ENCODE results near the gene NOTCH3.

The NOTCH3 gene

DNA sequence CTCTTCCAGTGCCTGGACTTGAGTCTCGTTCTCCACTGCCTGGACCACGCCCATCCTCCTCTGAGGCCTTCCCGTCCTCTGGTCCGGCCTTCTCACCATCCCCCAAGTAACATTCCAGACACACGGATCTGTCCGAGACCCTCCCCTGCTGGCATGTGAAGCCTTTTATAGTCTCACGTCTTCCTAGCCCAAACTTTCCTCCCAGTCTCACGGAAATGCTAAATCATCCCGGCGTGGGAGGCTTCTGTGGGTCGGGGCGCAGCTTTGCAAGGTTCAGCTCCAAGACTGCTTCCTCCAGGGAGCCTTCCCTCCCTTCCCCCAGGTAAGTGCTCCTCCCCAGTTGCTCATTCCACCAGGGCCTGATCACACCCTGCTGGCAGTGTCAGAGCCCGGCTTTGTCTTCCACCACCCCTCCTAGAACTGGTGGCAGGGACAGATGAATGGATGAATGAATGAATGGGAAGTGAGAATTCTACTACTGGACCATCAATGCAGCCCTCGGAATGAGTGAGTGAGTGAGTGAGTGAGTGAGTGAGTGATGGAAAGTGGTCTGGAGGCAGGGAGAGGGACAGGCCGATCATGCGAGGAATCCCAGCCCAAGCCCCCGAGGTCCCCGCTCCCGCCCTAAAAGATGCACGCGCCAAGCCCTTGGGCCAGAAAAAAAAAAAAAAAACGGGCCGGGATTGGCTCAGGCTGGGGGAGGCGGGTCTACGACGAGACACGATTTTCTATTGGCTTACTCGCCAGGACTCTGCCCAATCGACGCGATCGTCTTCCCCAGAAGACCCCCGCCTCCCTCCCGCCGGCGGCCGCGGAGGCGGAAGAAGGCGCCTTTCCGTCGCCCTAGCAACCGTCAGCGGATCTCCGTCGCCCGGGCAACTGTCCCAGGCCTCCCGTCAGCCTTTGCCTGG is 22.2 kb upstream of the NOTCH3 start:
- H3K4me3 Mint-ChIP-seq = peak overlapping the region; percentile 86 to 89
- DNase-seq = peak; percentile 78
- H3K27me3 Mint-ChIP-seq = peaks cover 14 to 43% of the 10 kb centered on the region in 2 donors
- no peaks in the 10 kb centered on the region for H3K9me3 Mint-ChIP-seq
- peak; percentile 97 for ATAC-seq (replicated peaks)
- peak overlapping the region; percentile 85 for H3K27ac Mint-ChIP-seq
- peaks cover 13 to 23% of the 10 kb centered on the region in 2 donors for H3K4me1 Mint-ChIP-seq
- H3K36me3 Mint-ChIP-seq = no peaks in the 10 kb centered on the region

DNA sequence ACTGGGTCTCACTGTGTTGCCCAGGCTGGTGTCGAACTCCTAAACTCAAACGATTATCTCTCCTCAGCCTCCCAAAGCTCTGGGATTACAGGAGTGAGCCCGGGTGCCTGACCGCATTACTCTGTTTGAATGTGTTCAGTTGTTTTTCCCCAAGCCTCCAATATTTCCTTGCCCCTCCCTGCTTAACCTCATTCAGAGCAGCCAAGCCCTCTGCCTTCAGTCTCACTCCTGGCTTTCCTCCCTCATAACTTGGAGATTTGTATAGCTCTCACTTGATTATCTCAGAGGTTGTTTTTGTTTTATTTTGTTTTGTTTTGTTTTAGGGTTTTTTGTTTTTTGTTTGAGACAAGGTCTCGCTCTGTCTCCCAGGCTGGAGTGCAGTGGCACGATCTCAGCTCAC is 20.0 kb upstream of the NOTCH3 start:
- Mint-ChIP-seq H3K27ac (no peak overlapping the region), H3K9me3 (no peaks in the 10 kb centered on the region), H3K4me3 (no peak overlapping the region), H3K4me1 (peaks cover 13 to 23% of the 10 kb centered on the region in 2 donors), H3K27me3 (peaks cover 14 to 43% of the 10 kb centered on the region in 2 donors), H3K36me3 (no peaks in the 10 kb centered on the region)
- DNase-seq = no peak
- no peak for ATAC-seq (replicated peaks)

DNA sequence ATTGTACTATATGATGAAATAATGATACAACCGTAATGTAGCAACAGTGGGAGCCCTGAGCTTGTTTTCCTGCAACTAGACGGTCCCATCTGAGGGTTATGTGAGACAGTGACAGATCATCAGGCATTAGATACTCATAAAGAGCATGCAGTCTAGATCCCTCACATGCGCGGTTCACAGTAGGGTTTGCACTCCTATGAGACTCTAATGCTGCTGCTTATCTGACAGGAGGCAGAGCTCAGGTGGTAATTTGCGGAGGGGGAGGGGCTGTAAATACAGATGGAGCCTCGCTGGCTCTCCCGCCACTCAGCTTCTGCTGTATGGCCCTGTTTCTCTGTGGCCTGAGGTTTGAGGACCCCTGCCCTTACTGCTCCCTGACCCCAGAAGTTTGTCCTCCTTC is 17.7 kb upstream of the NOTCH3 start:
- ATAC-seq (replicated peaks) = no peak
- Mint-ChIP-seq H3K27ac (no peak overlapping the region), H3K36me3 (no peaks in the 10 kb centered on the region), H3K9me3 (no peaks in the 10 kb centered on the region), H3K4me1 (peaks cover 9 to 13% of the 10 kb centered on the region in 2 donors), H3K27me3 (peaks cover 14 to 41% of the 10 kb centered on the region in 2 donors), H3K4me3 (no peak overlapping the region)
- no peak for DNase-seq

DNA sequence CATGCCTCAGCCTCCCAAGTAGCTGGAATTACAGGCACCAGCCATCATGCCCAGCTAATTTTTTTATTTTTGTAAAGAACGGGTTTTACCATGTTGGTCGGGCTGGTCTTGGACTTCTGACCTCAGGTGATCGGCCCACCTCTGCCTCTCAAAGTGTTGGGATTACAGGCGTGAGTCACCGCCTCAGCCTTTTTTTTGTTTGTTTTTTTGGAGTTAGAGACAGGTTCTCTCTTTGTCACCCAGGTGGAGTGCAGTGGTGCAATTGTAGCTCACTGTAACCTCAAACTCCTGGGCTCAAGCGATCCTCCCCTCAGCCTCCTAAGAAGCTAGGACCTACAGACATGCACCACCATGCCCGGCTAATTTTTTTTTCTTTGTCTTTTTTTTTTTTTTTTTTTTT is 15.6 kb upstream of the NOTCH3 start:
- Mint-ChIP-seq H3K27ac (no peak overlapping the region), H3K9me3 (no peaks in the 10 kb centered on the region), H3K4me1 (no peaks in the 10 kb centered on the region), H3K36me3 (no peaks in the 10 kb centered on the region), H3K27me3 (peaks cover 14 to 32% of the 10 kb centered on the region in 2 donors), H3K4me3 (no peak overlapping the region)
- DNase-seq (no peak), ATAC-seq (replicated peaks) (no peak)

DNA sequence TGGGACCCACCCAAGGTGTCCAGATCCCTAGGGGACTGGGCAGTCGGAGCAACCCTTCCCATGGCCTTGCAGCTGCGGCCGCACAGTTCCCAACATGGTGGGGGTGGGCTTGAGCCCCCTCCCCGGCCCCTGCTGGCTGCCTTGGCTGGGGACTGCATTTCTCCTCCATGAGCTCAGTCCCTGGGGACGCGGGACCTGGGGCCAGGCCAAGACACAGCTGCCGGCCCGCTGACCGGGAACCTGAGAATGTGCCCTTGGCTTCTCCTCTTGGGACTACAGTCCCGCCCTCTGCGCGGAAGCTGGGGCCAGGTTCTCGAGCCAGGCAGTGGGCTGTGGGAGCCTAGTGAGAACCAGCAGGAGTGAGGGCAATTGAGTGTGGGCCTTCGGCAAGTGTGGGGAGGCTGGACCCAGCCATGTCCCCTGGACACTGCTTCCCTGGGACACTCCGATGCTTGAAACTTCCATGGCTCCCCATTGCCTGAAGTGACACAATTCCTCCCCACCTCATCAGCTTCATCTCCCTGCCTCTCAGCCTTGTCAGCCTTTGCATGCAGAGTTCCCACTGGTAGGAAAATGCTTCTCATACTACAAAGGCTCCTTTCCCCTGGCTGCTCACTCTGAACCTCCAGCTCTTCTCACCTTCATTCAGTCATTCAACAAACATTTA is 13.1 kb upstream of the NOTCH3 start:
- DNase-seq (no peak), ATAC-seq (replicated peaks) (no peak)
- Mint-ChIP-seq H3K4me1 (peaks cover 4 to 8% of the 10 kb centered on the region in 2 donors), H3K4me3 (no peak overlapping the region), H3K36me3 (no peaks in the 10 kb centered on the region), H3K27me3 (peaks cover 14 to 17% of the 10 kb centered on the region in 2 donors), H3K9me3 (no peaks in the 10 kb centered on the region), H3K27ac (no peak overlapping the region)

DNA sequence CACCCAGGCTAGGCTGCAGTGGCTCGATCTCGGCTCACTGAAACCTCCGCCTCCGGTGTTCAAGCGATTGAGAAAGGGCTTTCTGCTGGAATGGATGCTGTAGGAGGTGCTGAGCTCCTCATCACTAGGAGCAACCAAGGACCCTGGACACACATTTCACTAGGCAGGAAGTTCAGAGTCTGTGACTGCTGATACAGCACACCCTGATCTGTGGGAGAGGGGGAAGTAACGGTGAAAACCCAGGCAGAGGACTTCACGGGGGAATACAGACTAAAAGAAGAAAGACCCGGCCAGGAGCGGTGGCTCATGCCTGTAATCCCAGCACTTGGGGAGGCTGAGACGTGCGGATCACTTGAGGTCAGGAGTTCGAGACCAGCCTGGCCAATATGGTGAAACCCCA is 11.9 kb upstream of the NOTCH3 start:
- H3K27ac Mint-ChIP-seq = no peak overlapping the region
- peaks cover 4 to 8% of the 10 kb centered on the region in 2 donors for H3K4me1 Mint-ChIP-seq

DNA sequence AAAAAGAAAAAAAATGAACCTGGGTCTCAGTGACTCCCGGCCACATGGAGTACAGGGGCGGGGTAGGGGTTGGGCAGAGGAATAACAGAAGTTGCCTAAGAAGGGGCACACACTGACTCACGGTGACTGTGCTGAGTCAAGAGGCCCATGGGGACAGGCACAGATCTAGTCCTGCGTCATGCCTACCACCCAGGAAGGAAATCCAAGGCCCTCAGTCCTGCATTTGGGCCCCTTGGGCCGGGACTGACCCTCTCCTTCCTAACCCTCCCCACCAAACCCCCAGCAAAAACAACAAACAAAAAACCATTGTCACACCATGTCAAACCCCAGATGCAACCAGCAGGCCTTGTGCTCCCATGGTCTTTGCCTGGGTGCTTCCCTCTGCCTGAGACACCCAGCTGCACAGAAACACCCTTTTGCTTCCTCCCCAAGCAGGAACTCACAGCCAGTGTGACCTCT is 9.6 kb upstream of the NOTCH3 start:
- ATAC-seq (replicated peaks) = peak; percentile 52 to 62

More for the DNA sequence above, 11.9 kb upstream of the NOTCH3 start:
- Mint-ChIP-seq H3K9me3 (no peaks in the 10 kb centered on the region), H3K27me3 (peaks cover 14 to 20% of the 10 kb centered on the region in 2 donors), H3K36me3 (no peaks in the 10 kb centered on the region), H3K4me3 (no peak overlapping the region)
- ATAC-seq (replicated peaks) (no peak), DNase-seq (no peak)

DNA sequence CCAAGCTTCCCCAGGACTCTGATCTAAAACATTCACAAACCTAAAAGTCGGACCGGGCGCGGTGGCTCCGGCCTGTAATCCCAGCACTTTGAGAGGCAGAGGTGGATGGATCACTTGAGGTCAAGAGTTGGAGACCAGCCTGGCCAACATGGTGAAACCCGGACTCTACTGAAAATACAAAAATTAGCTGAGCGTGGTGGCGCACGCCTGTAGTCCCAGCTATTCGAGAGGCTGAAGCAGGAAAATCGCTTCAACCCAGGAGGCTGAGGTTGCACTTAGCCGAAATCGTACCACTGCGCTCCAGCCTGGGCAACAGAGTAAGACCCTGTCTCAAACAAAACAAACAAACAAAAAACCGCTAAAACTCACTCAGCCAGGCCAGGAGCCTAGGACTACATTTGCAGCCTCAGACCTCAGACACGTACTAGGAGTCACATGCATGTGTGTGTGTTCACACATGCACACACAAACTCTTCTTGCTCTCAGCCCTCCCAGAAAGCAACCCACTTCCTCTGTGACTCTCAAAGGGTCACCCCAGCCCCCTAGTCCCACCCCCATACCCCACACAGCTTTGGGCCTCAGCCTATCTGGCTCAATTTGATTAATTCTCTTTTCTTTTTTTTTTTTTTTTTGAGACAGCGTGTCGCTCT is 704 bp upstream of the NOTCH3 start:
- DNase-seq (no peak), ATAC-seq (replicated peaks) (no peak)
- Mint-ChIP-seq H3K36me3 (peaks cover 4 to 6% of the 10 kb centered on the region in 2 donors), H3K27me3 (peaks cover 48 to 71% of the 10 kb centered on the region in 2 donors), H3K27ac (no peak overlapping the region), H3K4me1 (peaks cover 11% of the 10 kb centered on the region in 2 donors), H3K9me3 (no peaks in the 10 kb centered on the region), H3K4me3 (peak overlapping the region; percentile 54 to 69)

More for the DNA sequence above, 9.6 kb upstream of the NOTCH3 start:
- H3K27ac Mint-ChIP-seq = no peak overlapping the region
- no peak for DNase-seq
- H3K4me3 Mint-ChIP-seq = no peak overlapping the region
- H3K4me1 Mint-ChIP-seq = peaks cover 4 to 8% of the 10 kb centered on the region in 2 donors
- H3K27me3 Mint-ChIP-seq = peaks cover 23 to 34% of the 10 kb centered on the region in 2 donors
- H3K9me3 Mint-ChIP-seq = no peaks in the 10 kb centered on the region
- H3K36me3 Mint-ChIP-seq = peaks cover 0 to 2% of the 10 kb centered on the region in 2 donors

DNA sequence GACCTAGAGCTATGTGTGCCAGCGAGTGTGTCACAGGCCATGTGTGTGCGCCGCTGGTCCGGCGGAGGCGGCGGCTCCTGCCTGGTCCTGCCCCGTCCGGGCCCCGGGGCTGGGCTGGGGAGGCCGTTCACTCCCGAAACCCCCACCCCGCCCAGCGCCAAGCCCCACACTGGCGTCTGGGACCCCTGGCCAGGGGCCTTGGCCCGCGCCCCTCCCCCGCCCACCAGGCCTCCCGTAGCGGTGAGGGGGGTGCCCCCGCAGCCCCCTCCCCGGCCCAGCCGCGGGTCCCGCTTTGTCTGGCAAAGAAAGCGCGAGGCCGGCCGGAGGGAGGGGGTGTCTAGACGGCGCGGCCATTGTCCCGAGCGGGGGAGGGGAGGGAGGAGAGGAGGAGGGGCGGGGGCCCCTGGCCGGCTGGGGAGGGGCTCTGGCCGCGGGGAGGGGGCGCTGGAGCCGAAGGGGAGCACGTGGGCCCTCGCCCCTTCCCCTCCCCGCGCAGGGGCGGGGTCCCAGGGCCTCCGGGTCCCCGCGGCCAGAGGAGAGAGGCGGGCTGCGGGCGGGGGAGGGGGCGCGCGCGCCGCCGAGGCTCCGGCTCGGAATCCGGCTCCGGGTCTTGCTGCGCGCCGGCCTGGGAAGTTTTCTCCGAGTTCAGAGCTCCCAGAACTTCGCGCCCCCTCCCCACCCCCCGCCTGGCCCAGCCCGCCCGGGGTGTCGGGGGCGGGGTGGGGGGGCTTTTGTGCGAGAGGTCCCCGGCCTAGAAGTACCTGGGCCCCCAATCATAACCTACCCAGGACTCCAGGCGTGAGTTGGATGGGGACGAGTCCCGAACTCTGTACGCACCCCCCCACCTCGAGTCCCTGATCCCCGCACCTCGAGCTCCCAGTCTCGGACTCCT is 888 bp downstream of the NOTCH3 start:
- Mint-ChIP-seq H3K36me3 (peaks cover 4% of the 10 kb centered on the region in 2 donors), H3K27ac (no peak overlapping the region), H3K4me3 (peak overlapping the region; percentile 66 to 74), H3K9me3 (no peaks in the 10 kb centered on the region), H3K4me1 (peaks cover 17 to 20% of the 10 kb centered on the region in 2 donors), H3K27me3 (peaks cover 45 to 71% of the 10 kb centered on the region in 2 donors)
- no peak for ATAC-seq (replicated peaks)
- no peak for DNase-seq

DNA sequence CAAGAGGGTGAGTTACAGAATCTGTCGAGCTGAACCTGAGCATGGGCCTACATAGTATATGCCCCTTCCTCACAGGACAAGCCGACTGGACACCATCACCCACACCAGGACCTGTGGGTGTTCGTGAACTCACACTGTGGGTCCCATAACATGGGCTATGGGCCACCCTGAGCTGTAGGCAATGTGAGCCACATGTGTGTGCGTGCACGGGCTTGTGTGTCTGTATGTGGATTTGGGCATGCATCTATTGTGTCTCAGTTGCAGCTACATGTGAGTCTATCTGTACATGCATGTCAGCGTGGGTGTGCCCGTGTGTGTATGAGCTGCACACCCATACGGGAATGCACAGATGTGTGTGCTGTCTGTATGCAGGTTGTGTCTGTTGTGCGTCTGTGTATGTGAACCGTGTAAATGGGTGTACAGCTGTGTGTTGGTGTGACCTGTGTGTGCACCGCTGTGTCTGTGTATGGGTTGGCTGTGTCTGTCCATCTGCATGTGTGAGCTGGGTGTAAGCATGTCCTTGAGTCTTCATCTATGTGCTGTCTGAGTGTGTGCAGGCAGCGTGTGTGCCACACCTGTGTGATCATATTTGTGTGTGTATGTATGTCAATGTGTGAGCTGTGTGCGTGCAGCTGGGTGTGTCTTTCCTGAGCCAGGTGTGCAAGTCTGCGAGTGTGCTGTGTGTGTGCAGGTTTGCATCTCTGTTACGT is 1.7 kb downstream of the NOTCH3 start:
- Mint-ChIP-seq H3K4me1 (peaks cover 20 to 24% of the 10 kb centered on the region in 2 donors), H3K9me3 (no peaks in the 10 kb centered on the region), H3K27ac (no peak overlapping the region), H3K27me3 (peaks cover 49 to 72% of the 10 kb centered on the region in 2 donors), H3K4me3 (peak overlapping the region; percentile 48 to 74), H3K36me3 (peaks cover 4% of the 10 kb centered on the region in 2 donors)
- ATAC-seq (replicated peaks) = no peak
- DNase-seq = no peak

DNA sequence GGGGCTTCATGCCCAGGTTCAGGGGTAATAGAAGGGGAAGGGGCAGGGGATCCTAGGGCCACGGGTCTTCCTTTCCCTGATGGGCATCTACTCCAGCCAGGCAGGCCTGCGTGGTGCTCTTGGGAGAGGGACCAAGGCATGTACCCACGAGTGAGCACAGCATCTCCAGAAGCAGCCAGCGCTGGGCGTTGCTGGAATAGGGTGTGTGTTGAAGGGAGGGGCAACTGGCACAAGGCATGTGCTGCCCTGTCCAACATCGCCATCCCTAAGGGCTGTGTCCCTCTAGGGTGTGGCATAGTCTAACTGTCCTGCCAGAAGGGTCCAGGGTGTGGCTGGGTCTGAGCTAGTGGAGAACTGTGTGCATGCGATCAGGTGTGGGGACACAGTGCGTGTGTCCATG is 2.9 kb downstream of the NOTCH3 start:
- Mint-ChIP-seq H3K4me3 (no peak overlapping the region), H3K36me3 (peaks cover 4% of the 10 kb centered on the region in 2 donors), H3K4me1 (peaks cover 20 to 24% of the 10 kb centered on the region in 2 donors), H3K9me3 (no peaks in the 10 kb centered on the region), H3K27ac (no peak overlapping the region), H3K27me3 (peaks cover 51 to 77% of the 10 kb centered on the region in 2 donors)
- DNase-seq (no peak), ATAC-seq (replicated peaks) (no peak)

DNA sequence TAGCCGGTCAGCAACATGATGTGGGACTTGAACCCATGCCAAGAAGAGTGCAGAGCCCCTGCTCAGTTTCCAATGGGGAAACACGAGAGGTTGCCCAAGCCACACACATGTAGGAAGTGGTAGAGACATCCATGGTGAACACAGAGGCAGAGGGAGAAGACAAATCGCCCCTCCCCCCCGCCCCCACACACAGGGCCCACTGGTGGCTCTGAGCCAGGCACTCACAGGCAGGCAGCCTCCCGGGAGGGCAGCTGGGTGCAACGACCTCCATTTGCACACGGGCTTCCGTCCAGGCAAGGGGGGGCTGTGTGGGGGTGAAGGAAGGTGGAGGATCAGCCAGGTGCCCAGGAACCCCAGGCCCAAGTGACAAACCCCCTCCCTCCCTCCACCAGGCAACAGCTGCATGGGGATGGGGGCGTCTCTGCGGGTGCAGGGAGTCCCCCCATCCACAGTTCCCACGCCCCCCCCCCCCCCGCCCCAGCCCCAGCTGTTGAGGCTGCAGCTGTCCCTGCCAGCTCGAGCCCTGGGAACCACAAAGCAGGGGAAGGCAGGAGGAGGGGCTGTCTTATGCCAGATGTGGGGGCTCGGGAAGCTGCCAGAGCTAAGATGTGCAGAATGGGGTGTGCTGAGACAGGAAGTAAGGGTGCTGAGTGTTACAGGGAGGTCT is 3.4 kb downstream of the NOTCH3 start:
- Mint-ChIP-seq H3K27ac (no peak overlapping the region), H3K4me3 (no peak overlapping the region), H3K9me3 (no peaks in the 10 kb centered on the region), H3K4me1 (peaks cover 20 to 24% of the 10 kb centered on the region in 2 donors), H3K36me3 (peaks cover 4% of the 10 kb centered on the region in 2 donors), H3K27me3 (peaks cover 53 to 77% of the 10 kb centered on the region in 2 donors)
- DNase-seq (no peak), ATAC-seq (replicated peaks) (peak in 1 of 2 donors; percentile 27)

Data from stimulated activated naive B cell treated with anti-CD40 and anti-IgM and Interleukin-4, amounts not matched to agents 10 μg/mL and 1 μg/mL and 100 μg/mL, for 72 hours (primary cell).